ENCODE data around the gene KCNIP3.

DNA sequence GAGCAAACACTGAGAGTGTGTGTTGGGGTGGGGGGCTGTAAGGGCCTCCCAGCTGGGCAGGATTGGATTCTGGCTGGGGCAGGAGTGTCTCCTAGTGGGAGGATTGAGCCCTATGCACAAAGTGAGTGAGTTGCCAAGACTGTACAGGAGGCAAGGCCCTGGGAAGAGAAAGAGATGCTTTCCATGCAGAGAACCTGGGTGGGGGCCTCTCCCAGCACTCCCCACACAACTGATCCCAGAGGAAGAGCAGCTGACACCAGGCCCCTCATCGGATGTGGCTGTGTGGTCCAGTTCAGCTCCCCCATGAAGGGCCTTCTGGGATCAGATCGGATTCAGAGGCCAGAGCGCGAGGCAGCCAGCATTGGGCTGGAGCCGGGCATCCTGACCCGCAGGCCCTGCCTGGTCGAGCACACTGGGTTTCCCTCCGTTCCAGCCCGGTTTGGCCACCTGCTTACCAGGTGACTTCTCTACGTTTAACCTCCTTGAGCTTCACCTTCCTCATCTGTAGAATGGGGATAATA, 56.0 kb downstream of the KCNIP3 start:
- no peak for TF ChIP-seq CTCF (IDR thresholded peaks at IDR 0.05; ENCODE audit: borderline replicate concordance, extremely low read depth, low read length, poor library complexity, severe bottlenecking)
- TF ChIP-seq EZH2 (IDR thresholded peaks at IDR 0.05; ENCODE audit: borderline replicate concordance, low read depth, low read length, severe bottlenecking) = no peak
